PC-3 (cell line): ENCODE data around the gene CDH22. TPM values are rescaled to one million over a fixed set of nuclear protein-coding genes. Genes with fewer than 3 reads are reported as not detected.

Experiments used
- ATAC-seq: fragments of 200-7000 bp; cut with Tn5 transposase; 2 replicates; pipeline ENCODE4 v1.9.1; 2020; ENCODE audit warnings: mild to moderate bottlenecking, moderate library complexity
- BruUV-seq: library from RNA; stranded (reverse); fragments of 400-500 nt; replicated peaks from 2 replicates; lab custom pipeline; 2021; lab: Mats Ljungman, UMichigan
- CTCF ChIA-PET: fragments of 300-600 bp; sonication (Branson Sonifier 250); formaldehyde crosslinking; loops from one replicate; lab custom pipeline; 2022; ENCODE audit warnings: antibody characterized with exemption; lab: Charles Lee
- POLR2A ChIA-PET: fragments of 300-600 bp; sonication (Branson Sonifier 250); formaldehyde crosslinking; loops from one replicate; lab custom pipeline; 2022; ENCODE audit warnings: antibody characterized with exemption; ENCODE audit not compliant: unreplicated experiment; lab: Charles Lee
- DNase-seq: peaks from one replicate; pipeline ENCODE4 v3.0.0-alpha.2; 2015
- H2AFZ ChIP-seq: fragments of 300-600 bp; sonication (generic); 2 replicates; pipeline ENCODE4 v1.6.0; 2016; ENCODE audit warnings: antibody characterized with exemption, low read length
- H3F3A ChIP-seq: fragments of 300-600 bp; sonication (generic); one replicate; pipeline ENCODE4 v1.6.0; 2017; ENCODE audit warnings: antibody characterized with exemption, low read length, control low read depth, mild to moderate bottlenecking; ENCODE audit not compliant: unreplicated experiment
- H3K27ac ChIP-seq: fragments of 300-600 bp; sonication (generic); 2 replicates; pipeline ENCODE4 v1.5.1; 2016; ENCODE audit warnings: mild to moderate bottlenecking, low read length
- H3K27me3 ChIP-seq: fragments of 300-600 bp; sonication (generic); 2 replicates; pipeline ENCODE4 v1.6.1; 2016; ENCODE audit warnings: low read length, mixed read lengths
- H3K36me3 ChIP-seq: fragments of 300-600 bp; sonication (generic); 2 replicates; pipeline ENCODE4 v1.6.1; 2016; ENCODE audit warnings: low read depth, mixed run types, low read length, mixed read lengths
- H3K4me1 ChIP-seq: fragments of 300-600 bp; sonication (generic); 2 replicates; pipeline ENCODE4 v1.5.1; 2016; ENCODE audit warnings: low read length; ENCODE audit not compliant: insufficient read depth
- H3K4me2 ChIP-seq: fragments of 300-600 bp; sonication (generic); 2 replicates; pipeline ENCODE4 v1.6.0; 2016; ENCODE audit warnings: low read length
- H3K4me3 ChIP-seq: fragments of 300-600 bp; sonication (generic); 2 replicates; pipeline ENCODE4 v1.5.1; 2016; ENCODE audit warnings: mild to moderate bottlenecking, low read length, mixed read lengths
- H3K79me2 ChIP-seq: fragments of 300-600 bp; sonication (generic); 2 replicates; pipeline ENCODE4 v1.6.1; 2017; ENCODE audit warnings: low read length, mixed read lengths
- H3K9ac ChIP-seq: fragments of 300-600 bp; sonication (generic); 2 replicates; pipeline ENCODE4 v1.6.0; 2016; ENCODE audit warnings: mild to moderate bottlenecking, low read length
- H3K9me2 ChIP-seq: fragments of 300-600 bp; sonication (generic); replicated peaks from 2 replicates; pipeline ENCODE4 v1.6.1; 2016; ENCODE audit warnings: mixed run types, low read length, mixed read lengths
- H3K9me3 ChIP-seq: fragments of 300-600 bp; sonication (generic); 2 replicates; pipeline ENCODE4 v1.6.1; 2016; ENCODE audit warnings: low read length, mixed read lengths
- H4K20me1 ChIP-seq: fragments of 300-600 bp; sonication (generic); 2 replicates; pipeline ENCODE4 v1.6.1; 2016; ENCODE audit warnings: low read length, mixed read lengths
- EZH2 ChIP-seq: fragments of 300-600 bp; sonication (generic); IDR thresholded peaks from one replicate; pipeline ENCODE4 v1.6.1; 2017; ENCODE audit warnings: antibody characterized with exemption, mild to moderate bottlenecking, low read length; ENCODE audit not compliant: unreplicated experiment
- EZH2phosphoT487 ChIP-seq: fragments of 300-600 bp; sonication (generic); IDR thresholded peaks from 2 replicates; pipeline ENCODE4 v1.6.1; 2018; ENCODE audit warnings: mild to moderate bottlenecking, antibody characterized with exemption, low read length, borderline replicate concordance
- intact Hi-C: fragments of 100-400 bp; cut with micrococcal nuclease; formaldehyde crosslinking; loops from 2 replicates; pipeline ENCODE4 v1.9.0; 2023
- total RNA-seq: library from RNA; depleted of rRNA; stranded (reverse); fragments of >200 nt; gene quantifications from 2 replicates; pipeline ENCODE4 v1.2.3, GENCODE V29; 2014
- TF ChIP-seq, protein P1 (sequence below): fragments of 300-600 bp; sonication (generic); conservative IDR thresholded peaks from 2 replicates; pipeline ENCODE4 v1.5.1; 2017; ENCODE audit warnings: antibody characterized with exemption, low read depth, mild to moderate bottlenecking, low read length

Gene CDH22
- total RNA-seq, 1 experiment from 2014 or later = not detected

- Histone ChIP-seq H3K9ac (no peak overlapping the region), H3K4me3 (no peak overlapping the region)
Measured at GRCh38 chr20:46343348-46343974, 35.2 kb upstream of the CDH22 start.

DNA sequence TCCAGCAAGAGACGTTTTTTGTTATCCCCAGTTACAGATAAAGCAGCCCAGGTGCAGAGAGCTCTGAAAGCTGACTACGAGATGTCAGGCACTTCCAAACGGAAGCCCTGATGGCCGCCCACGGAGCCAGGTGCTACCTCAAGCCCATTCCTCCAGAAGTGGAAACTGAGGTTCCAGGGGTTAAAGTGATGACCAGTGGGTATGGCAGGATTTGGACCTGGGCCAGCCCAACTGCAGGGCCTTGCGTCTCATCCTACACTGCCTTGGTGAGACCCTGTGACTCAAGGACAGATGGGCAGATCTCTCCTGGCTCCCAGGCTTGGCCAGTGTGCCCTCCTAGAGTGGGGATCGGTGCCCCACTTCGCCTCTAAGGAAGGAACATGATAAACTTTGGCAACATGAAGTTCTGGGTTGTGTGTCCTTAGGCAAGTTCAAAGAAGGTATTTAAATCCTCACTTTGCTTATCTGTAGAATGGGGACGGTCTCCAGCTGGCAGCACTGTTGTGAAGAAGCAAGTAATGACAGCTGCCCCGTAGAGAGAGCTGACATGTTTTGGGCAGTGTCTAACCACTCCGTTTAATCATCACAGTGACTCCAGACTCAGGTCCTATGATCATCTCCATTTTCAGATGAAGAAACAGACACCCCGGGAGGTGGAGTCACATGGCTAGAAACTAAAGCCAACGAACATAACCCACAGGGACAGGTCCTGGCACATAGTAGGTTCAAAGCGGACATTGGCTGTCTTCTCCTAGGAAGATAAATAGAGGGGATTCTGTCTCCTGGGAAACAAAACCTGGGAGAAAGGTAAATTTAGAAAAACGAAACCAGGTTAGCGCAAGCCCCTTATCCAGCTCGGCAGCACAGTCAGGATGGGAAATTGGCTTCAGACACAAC is 34.4 kb upstream of the CDH22 start:
- no TSS peak for BruUV-seq
- H3K79me2 ChIP-seq = no peaks in the 10 kb centered on the region
- CTCF ChIA-PET = no interaction called here
- no peak overlapping the region for H3K9ac ChIP-seq
- peak overlapping the region; percentile 29 for H3K4me2 ChIP-seq
- no peaks in the 10 kb centered on the region for H3K4me1 ChIP-seq
- POLR2A ChIA-PET = interaction anchor here (0.6 kb wide), 1 partner anchor 282 kb away, joined by 3 read pairs; no protein-coding TSS in a partner anchor
- no peaks in the 10 kb centered on the region for H3K9me3 ChIP-seq
- no peak overlapping the region for H3K27ac ChIP-seq
- TF ChIP-seq EZH2phosphoT487 = no peak
- no peak for TF ChIP-seq EZH2
- TF ChIP-seq, protein P1, sequence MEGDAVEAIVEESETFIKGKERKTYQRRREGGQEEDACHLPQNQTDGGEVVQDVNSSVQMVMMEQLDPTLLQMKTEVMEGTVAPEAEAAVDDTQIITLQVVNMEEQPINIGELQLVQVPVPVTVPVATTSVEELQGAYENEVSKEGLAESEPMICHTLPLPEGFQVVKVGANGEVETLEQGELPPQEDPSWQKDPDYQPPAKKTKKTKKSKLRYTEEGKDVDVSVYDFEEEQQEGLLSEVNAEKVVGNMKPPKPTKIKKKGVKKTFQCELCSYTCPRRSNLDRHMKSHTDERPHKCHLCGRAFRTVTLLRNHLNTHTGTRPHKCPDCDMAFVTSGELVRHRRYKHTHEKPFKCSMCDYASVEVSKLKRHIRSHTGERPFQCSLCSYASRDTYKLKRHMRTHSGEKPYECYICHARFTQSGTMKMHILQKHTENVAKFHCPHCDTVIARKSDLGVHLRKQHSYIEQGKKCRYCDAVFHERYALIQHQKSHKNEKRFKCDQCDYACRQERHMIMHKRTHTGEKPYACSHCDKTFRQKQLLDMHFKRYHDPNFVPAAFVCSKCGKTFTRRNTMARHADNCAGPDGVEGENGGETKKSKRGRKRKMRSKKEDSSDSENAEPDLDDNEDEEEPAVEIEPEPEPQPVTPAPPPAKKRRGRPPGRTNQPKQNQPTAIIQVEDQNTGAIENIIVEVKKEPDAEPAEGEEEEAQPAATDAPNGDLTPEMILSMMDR = no peak
- no peaks in the 10 kb centered on the region for H3K36me3 ChIP-seq
- intact Hi-C loops = no loop called here
- no peaks in the 10 kb centered on the region for H4K20me1 ChIP-seq
- DNase-seq (no peak), ATAC-seq (no peak)
- H3K9me2 ChIP-seq = no peaks in the 10 kb centered on the region
- H3K27me3 ChIP-seq = peaks cover 49% of the 10 kb centered on the region
- no peak overlapping the region for H2AFZ ChIP-seq
- H3F3A ChIP-seq = no peaks in the 10 kb centered on the region
- no peak overlapping the region for H3K4me3 ChIP-seq

More at GRCh38 chr20:46343348-46343974, 35.2 kb upstream of the CDH22 start:
- H3K79me2 ChIP-seq = no peaks in the 10 kb centered on the region
- CTCF ChIA-PET = no interaction called here
- intact Hi-C loops = no loop called here
- no peaks in the 10 kb centered on the region for H3F3A ChIP-seq
- no peaks in the 10 kb centered on the region for H3K4me1 ChIP-seq
- no peak overlapping the region for H3K27ac ChIP-seq
- no peaks in the 10 kb centered on the region for H4K20me1 ChIP-seq
- no peak overlapping the region for H2AFZ ChIP-seq
- POLR2A ChIA-PET = interaction anchor here (0.6 kb wide), 2 partner anchors 227 to 283 kb away, joined by 3 read pairs; no protein-coding TSS in a partner anchor
- H3K27me3 ChIP-seq = peaks cover 41% of the 10 kb centered on the region
- no peaks in the 10 kb centered on the region for H3K36me3 ChIP-seq
- H3K9me2 ChIP-seq = no peaks in the 10 kb centered on the region
- TF ChIP-seq EZH2phosphoT487 (no peak), EZH2 (no peak)
- TF ChIP-seq, protein P1 = no peak
- H3K4me2 ChIP-seq = peak overlapping the region; percentile 29
- BruUV-seq = no TSS peak
- no peaks in the 10 kb centered on the region for H3K9me3 ChIP-seq
- peak; percentile 63 for ATAC-seq
- DNase-seq = peak; percentile 25
